K562 (cell line): ENCODE results near the gene CCDC201. TPM values are rescaled to one million over a fixed set of nuclear protein-coding genes. Genes with fewer than 3 reads are reported as not detected.

Experiments used
- ATAC-seq: fragments of 200-7000 bp; cut with Tn5 transposase; 3 replicates; pipeline ENCODE4 v1.9.1; 2020; ENCODE audit warnings: moderate library complexity
- BruUV-seq: library from RNA; stranded (reverse); fragments of 400-500 nt; replicated peaks from 2 replicates; lab custom pipeline; 2021; lab: Mats Ljungman, UMichigan
- CTCF ChIA-PET: fragments of 300-600 bp; formaldehyde crosslinking; extraction: SDS; loops from one replicate; lab custom pipeline; 2021; ENCODE audit warnings: low intra/inter-chr PET ratio; lab: Yijun Ruan, JAX
- POLR2A ChIA-PET: fragments of 300-600, 350-650 bp; sonication (Branson Sonifier 250); formaldehyde crosslinking; extraction: SDS; loops from one replicate; lab custom pipeline; 2021; ENCODE audit warnings: antibody characterized with exemption, inconsistent platforms; lab: Yijun Ruan, JAX
- DNase-seq, 4 experiments: peaks; one replicate each; pipeline versions ENCODE4 v3.0.0 to v3.0.0-alpha.2; 2011 to 2018; ENCODE audit warnings: low spot score in 3 of 4, mixed read lengths in 3 of 4; ENCODE audit errors: extremely low read depth in 1 of 4
- FAIRE-seq: peaks from 2 replicates; lab custom pipeline; 2011; peaks lifted over from hg19 to GRCh38; lab: Jason Lieb, UNC
- H2AFZ ChIP-seq: 2 replicates; pipeline ENCODE4 v1.6.0; 2011; ENCODE audit warnings: low read depth, low read length, control low read depth, inconsistent platforms
- H3K27ac ChIP-seq: fragments of 200-600 bp; 3 replicates; pipeline ENCODE4 v1.8.0; 2011; ENCODE audit warnings: low read depth, mild to moderate bottlenecking, control low read depth, inconsistent platforms, low read length, moderate library complexity, mixed read lengths; ENCODE audit errors: extremely low read depth
- H3K27me3 ChIP-seq, 2 experiments: fragments of 300-600 bp in 1 of 2; 2 replicates in 1 of 2; 3 replicates in 1 of 2; pipeline versions ENCODE4 v1.6.0 to v1.8.0; 2011; ENCODE audit warnings: inconsistent platforms in 2 of 2, low read length in 2 of 2, mild to moderate bottlenecking in 1 of 2, mixed read lengths in 1 of 2, moderate library complexity in 1 of 2; ENCODE audit not compliant: control insufficient read depth in 2 of 2, insufficient read depth in 2 of 2
- H3K36me3 ChIP-seq: fragments of 300-600 bp; 3 replicates; pipeline ENCODE4 v1.8.0; 2011; ENCODE audit warnings: mild to moderate bottlenecking, low read length, inconsistent platforms; ENCODE audit not compliant: control insufficient read depth, insufficient read depth
- H3K4me1 ChIP-seq, 2 experiments: fragments of 200-600 bp in 1 of 2; replicated peaks in 1 of 2; 2 replicates in 1 of 2; 3 replicates in 1 of 2; pipeline versions ENCODE4 v1.5.1 to v1.8.0; 2011; ENCODE audit warnings: inconsistent platforms in 2 of 2, low read length in 2 of 2, mild to moderate bottlenecking in 1 of 2, mixed read lengths in 1 of 2, moderate library complexity in 1 of 2; ENCODE audit not compliant: control insufficient read depth in 2 of 2, insufficient read depth in 2 of 2
- H3K4me2 ChIP-seq: 2 replicates; pipeline ENCODE4 v1.6.1; 2011; ENCODE audit warnings: low read length, control low read depth, inconsistent platforms, mixed read lengths; ENCODE audit not compliant: insufficient read depth
- H3K4me3 ChIP-seq: fragments of 200-600 bp; sonication (generic), shearing (Covaris generic); 2 replicates; pipeline ENCODE4 v1.5.1; 2016; ENCODE audit warnings: control low read depth, inconsistent platforms
- H3K79me2 ChIP-seq: fragments of 200-600 bp; 3 replicates; pipeline ENCODE4 v1.8.0; 2011; ENCODE audit warnings: low read length, inconsistent platforms; ENCODE audit not compliant: control insufficient read depth, insufficient read depth
- H3K9ac ChIP-seq, 2 experiments: 2 replicates each; pipeline versions ENCODE4 v1.6.0 to v1.6.1; 2011; ENCODE audit warnings: low read depth in 2 of 2, low read length in 2 of 2, control low read depth in 1 of 2, inconsistent platforms in 1 of 2, mild to moderate bottlenecking in 1 of 2, mixed read lengths in 1 of 2; ENCODE audit not compliant: insufficient read depth in 1 of 2
- H3K9me1 ChIP-seq: one replicate; pipeline ENCODE4 v1.6.0; 2011; ENCODE audit warnings: inconsistent platforms, mild to moderate bottlenecking, low read length, moderate library complexity; ENCODE audit not compliant: control insufficient read depth, insufficient read depth
- H3K9me3 ChIP-seq: replicated peaks from 2 replicates; pipeline ENCODE4 v1.5.1; 2011; ENCODE audit warnings: low read depth, low read length, inconsistent platforms; ENCODE audit not compliant: control insufficient read depth, insufficient read depth
- H4K20me1 ChIP-seq: replicated peaks from 2 replicates; pipeline ENCODE4 v1.6.1; 2011; ENCODE audit warnings: low read length, inconsistent platforms, mixed read lengths; ENCODE audit not compliant: control insufficient read depth, insufficient read depth
- GATAD2A ChIP-seq: fragments of 450-650 bp; IDR thresholded peaks from 2 replicates; pipeline ENCODE4 v1.6.1; 2017
- HCFC1 ChIP-seq: IDR thresholded peaks from 2 replicates; pipeline ENCODE4 v1.6.1; 2012; ENCODE audit warnings: low read depth, low read length, improper control_type of control experiment
- L3MBTL2 ChIP-seq: fragments of 450-650 bp; IDR thresholded peaks from 2 replicates; pipeline ENCODE4 v1.6.1; 2016; ENCODE audit warnings: mild to moderate bottlenecking, moderate library complexity
- MTA2 ChIP-seq: fragments of 450-650 bp; IDR thresholded peaks from 2 replicates; pipeline ENCODE4 v1.6.1; 2016; ENCODE audit warnings: low read depth
- MTF1 ChIP-seq: fragments of 250-450 bp; sonication (Bioruptor Pico); IDR thresholded peaks from 2 replicates; pipeline ENCODE4 v1.9.0; 2021; ENCODE audit warnings: moderate library complexity, mild to moderate bottlenecking, inconsistent platforms, borderline replicate concordance
- PYGO2 ChIP-seq: fragments of 450-650 bp; IDR thresholded peaks from 2 replicates; pipeline ENCODE4 v1.6.1; 2016; ENCODE audit warnings: mild to moderate bottlenecking, missing genetic modification characterization, moderate library complexity, missing compliant biosample characterization
- RBFOX2 ChIP-seq: fragments of 200-400 bp; formaldehyde crosslinking; IDR thresholded peaks from 2 replicates; pipeline ENCODE4 v1.6.1; 2017; ENCODE audit warnings: low read depth, mild to moderate bottlenecking, low read length, moderate library complexity
- SETDB1 ChIP-seq: IDR thresholded peaks from one replicate; pipeline ENCODE4 v1.6.1; 2012; ENCODE audit warnings: low read length, control low read depth, inconsistent platforms
- STAT5A ChIP-seq: IDR thresholded peaks from 2 replicates; pipeline ENCODE4 v1.6.1; 2012; ENCODE audit warnings: low read length, inconsistent platforms, borderline replicate concordance
- STAT6 ChIP-seq: sonication (generic); formaldehyde crosslinking; IDR thresholded peaks from 2 replicates; pipeline ENCODE4 v1.8.1; 2023; ENCODE audit warnings: mild to moderate bottlenecking, missing genetic modification reagents
- TAF7 ChIP-seq: fragments of 450-650 bp; IDR thresholded peaks from 2 replicates; pipeline ENCODE4 v1.6.1; 2016; ENCODE audit warnings: missing genetic modification characterization, missing compliant biosample characterization
- WGBS: fragments of 100-300 bp; shearing (Covaris generic); methylation state at CpG from one replicate; pipeline ENCODE4 v1.1.6; 2016; ENCODE audit warnings: low coverage, mixed read lengths; ENCODE audit not compliant: insufficient coverage; ENCODE audit errors: missing lambda C conversion rate; 5-methylcytosine and 5-hydroxymethylcytosine counted together
- in situ Hi-C: fragments of 300-500 bp; cut with MboI; formaldehyde crosslinking; loops from 4 replicates; pipeline ENCODE4 v1.15.0; 2018; ENCODE audit warnings: inconsistent platforms, mixed read lengths
- intact Hi-C: fragments of 100-400 bp; cut with micrococcal nuclease; formaldehyde crosslinking; loops from 2 replicates; pipeline ENCODE4 v1.14.2; 2022
- polyA plus RNA-seq, 8 experiments: library from polyadenylated mRNA; depleted of rRNA in 4 of 8; stranded (reverse) in 5 of 8; unstranded in 3 of 8; fragments of >200 nt; fragmentation: Nextera tagmentation in 2 of 8; fragmentation: Illumina TruSeq in 1 of 8; extraction: Ambion mirVana in 2 of 8; extraction: Trizol in 1 of 8; gene quantifications; 2 replicates each; pipeline versions ENCODE4 v1.2.1 to v1.2.3, GENCODE V29; 2011 to 2014; ENCODE audit warnings: inconsistent platforms in 1 of 8, missing spikeins in 1 of 8
- total RNA-seq, 7 experiments: library from RNA; depleted of rRNA in 6 of 7; stranded (reverse); fragments of >200 nt in 6 of 7; fragmentation: Illumina TruSeq in 2 of 7; extraction: Trizol in 2 of 7; gene quantifications; 2 replicates each; pipeline versions ENCODE4 v1.2.1 to v1.2.3, GENCODE V29; 2011 to 2021; ENCODE audit warnings: low replicate concordance in 1 of 7

The CCDC201 gene
- total and polyA plus RNA-seq, 9 of the 15 experiments (the other 6 are each of a cell fraction or from before 2014, with no cell fraction given) = not detected

DNA sequence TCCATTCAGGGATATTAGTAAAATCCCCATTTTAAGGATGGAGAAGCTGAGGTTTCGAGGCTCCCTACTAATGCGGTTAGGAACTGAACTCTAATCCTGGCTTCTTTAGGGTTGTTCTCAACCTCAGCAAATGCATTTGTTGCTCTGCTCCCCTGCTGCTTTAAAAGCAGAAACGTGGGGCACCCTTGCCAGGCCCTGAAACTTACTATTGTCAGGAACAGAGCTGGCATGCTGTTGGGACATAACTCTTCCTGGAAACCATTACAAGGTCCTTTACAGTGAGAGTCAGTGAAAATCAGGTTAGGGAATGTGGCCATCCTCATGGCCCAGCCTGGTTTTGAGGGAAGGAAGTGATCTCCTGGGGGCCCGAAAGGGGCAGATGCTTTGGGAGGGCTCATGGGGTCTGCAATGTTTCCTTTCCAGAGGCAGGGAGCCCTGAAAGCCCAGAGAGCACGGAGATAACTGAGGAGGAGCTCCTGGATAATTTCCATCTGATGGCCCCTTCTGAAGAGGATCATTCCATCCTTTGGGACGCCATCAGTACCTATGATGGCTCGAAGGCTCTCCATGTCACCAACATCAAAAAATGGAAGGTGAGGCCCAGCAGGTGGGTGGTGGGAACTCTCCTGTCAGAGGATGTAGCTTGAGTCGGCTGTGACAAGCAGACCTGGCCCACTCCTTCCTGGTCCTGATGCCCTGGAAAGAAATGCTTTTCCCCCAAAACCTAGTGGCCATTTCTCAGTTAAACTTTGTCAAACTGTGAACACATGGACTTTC lies 17.4 kb upstream of the CCDC201 start:
- ATAC-seq = no peak
- in situ Hi-C loops (no loop called here), intact Hi-C loops (no loop called here)
- TF ChIP-seq PYGO2 (tag) = no peak
- TF ChIP-seq L3MBTL2 = no peak
- no peak for TF ChIP-seq TAF7 (tag)
- no peak for TF ChIP-seq SETDB1
- no peak for TF ChIP-seq HCFC1
- TF ChIP-seq MTA2 = no peak
- no peak for TF ChIP-seq RBFOX2
- no peak for TF ChIP-seq STAT6
- no peak for TF ChIP-seq GATAD2A
- no peak for TF ChIP-seq MTF1 (CRISPR knock-in tag)
- TF ChIP-seq STAT5A = no peak
- TF ChIP-seq, all 486 proteins: peak for 0
- BruUV-seq = no TSS peak
- Histone ChIP-seq H4K20me1 (no peaks in the 10 kb centered on the region), H3K4me2 (no peak overlapping the region), H3K4me1 (peaks cover 0 to 6% of the 10 kb centered on the region in 2 experiments; a peak in 2 of 5 replicates), H3K9ac (no peak overlapping the region), H3K27ac (no peak overlapping the region), H3K27me3 (peaks cover 7 to 35% of the 10 kb centered on the region in 2 experiments; a peak in 4 of 5 replicates), H3K9me3 (no peaks in the 10 kb centered on the region), H2AFZ (no peak overlapping the region), H3K4me3 (no peak overlapping the region), H3K79me2 (no peaks in the 10 kb centered on the region), H3K9me1 (no peaks in the 10 kb centered on the region), H3K36me3 (no peaks in the 10 kb centered on the region)
- FAIRE-seq (no peak), DNase-seq (no peak)
- 1% methylated on average over 8 of the region's 8 CpGs for WGBS
- ChIA-PET CTCF (interaction anchor here (1.6 kb wide), 1 partner anchor 1198 kb away, joined by 5 read pairs; no protein-coding TSS in a partner anchor), POLR2A (no interaction called here)
